HG02678 (cell line): ENCODE results near the gene MAP4K4.

ENCODE experiments used
- ATAC-seq: cut with Tn5 transposase; IDR thresholded peaks from one replicate; pipeline ENCODE4 v1.9.1; 2021; ENCODE audit warnings: mild to moderate bottlenecking, moderate library complexity; ENCODE audit not compliant: unreplicated experiment

Gene MAP4K4

GRCh38 chr2:101788565-101788964, 91.1 kb downstream of the MAP4K4 start:
- ATAC-seq = no peak

GRCh38 chr2:101788995-101789970, 91.8 kb downstream of the MAP4K4 start:
- no peak for ATAC-seq

GRCh38 chr2:101790416-101790815, 92.9 kb downstream of the MAP4K4 start:
- no peak for ATAC-seq

GRCh38 chr2:101790857-101791256, 93.3 kb downstream of the MAP4K4 start:
- no peak for ATAC-seq

GRCh38 chr2:101792208-101792607, 94.7 kb downstream of the MAP4K4 start:
- no peak for ATAC-seq

- no peak for ATAC-seq
Observed at GRCh38 chr2:101793277-101793969, 95.9 kb downstream of the MAP4K4 start.

- ATAC-seq = no peak
Observed at GRCh38 chr2:101794141-101794540, 96.6 kb downstream of the MAP4K4 start.

GRCh38 chr2:101795033-101795432, 97.5 kb downstream of the MAP4K4 start:
- no peak for ATAC-seq

GRCh38 chr2:101796825-101797600, 99.5 kb downstream of the MAP4K4 start:
- ATAC-seq = no peak

- ATAC-seq = no peak
Observed at GRCh38 chr2:101801496-101801895, 104.0 kb downstream of the MAP4K4 start.

GRCh38 chr2:101802329-101802728, 104.8 kb downstream of the MAP4K4 start:
- ATAC-seq = no peak

GRCh38 chr2:101803128-101803527, 105.6 kb downstream of the MAP4K4 start:
- no peak for ATAC-seq

GRCh38 chr2:101803945-101804696, 106.6 kb downstream of the MAP4K4 start:
- ATAC-seq = no peak

GRCh38 chr2:101805152-101806088, 107.9 kb downstream of the MAP4K4 start:
- no peak for ATAC-seq

GRCh38 chr2:101806123-101806522, 108.6 kb downstream of the MAP4K4 start:
- no peak for ATAC-seq

- no peak for ATAC-seq
Observed at GRCh38 chr2:101806701-101807100, 109.2 kb downstream of the MAP4K4 start.

GRCh38 chr2:101807242-101807641, 109.7 kb downstream of the MAP4K4 start:
- no peak for ATAC-seq

- ATAC-seq = no peak
Observed at GRCh38 chr2:101808006-101808562, 110.6 kb downstream of the MAP4K4 start.

- no peak for ATAC-seq
Observed at GRCh38 chr2:101809698-101810097, 112.2 kb downstream of the MAP4K4 start.
